Activated B cell treated with CpG ODN at 0.5 μM for 24 hours (primary cell): Measurements from ENCODE around the gene ZNF296. TPM values are rescaled to one million over a fixed set of nuclear protein-coding genes. Genes with fewer than 3 reads are reported as not detected.
A peak's percentile ranks its signal among the peaks of the same experiment; 100 is the strongest.

Experiments
- ATAC-seq: fragments of 200-7000 bp; cut with Tn5 transposase; one replicate; pipeline ENCODE4 v1.10.0; 2021; ENCODE audit warnings: low read depth, mild to moderate bottlenecking, moderate library complexity
- CTCF ChIA-PET: fragments of 350-600 bp; sonication (Branson Sonifier 250); formaldehyde crosslinking; loops from one replicate; lab custom pipeline; 2021; ENCODE audit warnings: antibody characterized with exemption; lab: Charles Lee
- POLR2A ChIA-PET: fragments of 350-600 bp; sonication (Branson Sonifier 250); formaldehyde crosslinking; loops from one replicate; lab custom pipeline; 2021; ENCODE audit warnings: antibody characterized with exemption; lab: Charles Lee
- DNase-seq: peaks from one replicate; pipeline ENCODE4 v3.0.0; 2022
- H3K27ac Mint-ChIP-seq: one replicate; pipeline ENCODE4 v1.8.0; 2020; ENCODE audit warnings: mixed read lengths
- H3K27me3 Mint-ChIP-seq: one replicate; pipeline ENCODE4 v1.8.0; 2021; ENCODE audit warnings: mixed read lengths
- H3K36me3 Mint-ChIP-seq: one replicate; pipeline ENCODE4 v1.8.0; 2021; ENCODE audit warnings: low read depth, mixed read lengths
- H3K4me1 Mint-ChIP-seq: one replicate; pipeline ENCODE4 v1.8.0; 2021; ENCODE audit warnings: mixed read lengths
- H3K4me3 Mint-ChIP-seq: one replicate; pipeline ENCODE4 v1.8.0; 2020; ENCODE audit warnings: mild to moderate bottlenecking, mixed read lengths
- H3K9me3 Mint-ChIP-seq: one replicate; pipeline ENCODE4 v1.8.0; 2020; ENCODE audit warnings: mixed read lengths
- CTCF ChIP-seq: fragments of 200-600 bp; IDR thresholded peaks from one replicate; pipeline ENCODE4 v1.8.0; 2022; ENCODE audit warnings: antibody characterized with exemption, mild to moderate bottlenecking
- intact Hi-C: fragments of 100-400 bp; cut with micrococcal nuclease; formaldehyde crosslinking; loops from one replicate; pipeline ENCODE4 v1.15.1; 2024
- total RNA-seq: library from RNA; stranded (reverse); gene quantifications from 2 replicates; pipeline ENCODE4 v1.2.3, GENCODE V29; 2022

ZNF296 gene
- total RNA-seq, 1 donor from 2014 or later: 27.8 TPM

DNA sequence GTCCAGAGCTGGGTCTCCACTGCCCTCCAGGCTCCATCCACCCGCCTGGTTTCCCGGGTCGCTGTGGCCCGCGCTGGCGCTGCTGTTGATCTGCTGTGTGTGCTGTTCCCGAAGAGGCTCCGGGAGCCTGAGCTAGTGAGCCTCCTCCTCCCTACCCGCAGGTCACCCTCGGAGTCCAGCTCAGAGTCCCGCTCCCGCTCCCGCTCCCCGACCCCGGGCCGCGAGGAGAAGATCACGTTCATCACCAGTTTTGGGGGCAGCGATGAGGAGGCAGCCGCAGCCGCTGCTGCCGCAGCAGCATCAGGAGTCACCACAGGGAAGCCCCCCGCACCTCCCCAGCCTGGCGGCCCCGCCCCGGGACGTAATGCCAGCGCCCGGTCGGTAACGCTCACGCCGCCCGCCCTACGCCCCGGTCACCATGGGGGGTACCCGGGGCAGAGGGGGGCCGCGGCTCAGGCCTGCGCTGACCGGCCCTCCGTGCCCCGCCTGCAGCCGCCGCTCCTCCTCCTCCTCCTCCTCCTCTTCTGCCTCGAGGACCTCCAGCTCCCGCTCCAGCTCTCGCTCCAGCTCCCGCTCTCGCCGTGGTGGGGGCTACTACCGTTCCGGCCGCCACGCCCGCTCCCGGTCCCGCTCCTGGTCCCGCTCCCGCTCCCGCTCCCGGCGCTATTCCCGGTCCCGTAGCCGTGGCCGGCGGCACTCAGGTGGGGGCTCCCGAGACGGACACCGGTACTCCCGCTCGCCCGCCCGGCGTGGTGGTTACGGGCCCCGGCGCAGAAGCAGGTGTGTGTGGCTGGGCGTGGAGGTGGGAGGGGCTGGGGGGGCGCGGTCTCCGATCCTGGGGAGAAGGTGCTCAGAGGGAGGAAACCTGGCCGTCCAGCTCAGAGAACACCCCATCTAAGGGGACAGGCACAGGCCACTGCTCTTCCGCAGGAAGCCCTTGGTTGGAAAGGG, 12.2 kb downstream of the ZNF296 start:
- H3K27ac Mint-ChIP-seq: no peak overlapping the region
- ChIA-PET POLR2A (no interaction called here), CTCF (no interaction called here)
- peaks cover 11% of the 10 kb centered on the region for H3K4me1 Mint-ChIP-seq
- no peak for TF ChIP-seq CTCF
- no peak overlapping the region for H3K4me3 Mint-ChIP-seq
- no peak for DNase-seq
- ATAC-seq: no peak
- no peaks in the 10 kb centered on the region for H3K9me3 Mint-ChIP-seq
- intact Hi-C loops: no loop called here
- no peaks in the 10 kb centered on the region for H3K27me3 Mint-ChIP-seq
- H3K36me3 Mint-ChIP-seq: peaks cover 72% of the 10 kb centered on the region

- Mint-ChIP-seq H3K4me3 (no peak overlapping the region), H3K27me3 (no peaks in the 10 kb centered on the region), H3K27ac (no peak overlapping the region), H3K9me3 (no peaks in the 10 kb centered on the region), H3K4me1 (peaks cover 23% of the 10 kb centered on the region), H3K36me3 (peaks cover 79% of the 10 kb centered on the region)
- no peak for TF ChIP-seq CTCF
- CTCF ChIA-PET: interaction anchor here (0.7 to 1.6 kb wide), 3 partner anchors 73 to 188 kb away, joined by 3 to 5 read pairs (median 3); partner anchors contain the start of gene APOE
- DNase-seq (no peak), ATAC-seq (no peak)
- POLR2A ChIA-PET: no interaction called here
- intact Hi-C loops: no loop called here
These were observed 14.3 kb downstream of the ZNF296 start for GRCh38 chr19:45061965-45062364.

- peak; percentile 46 for TF ChIP-seq CTCF
- ATAC-seq (peak; percentile 90), DNase-seq (peak; percentile 73)
- Mint-ChIP-seq H3K9me3 (no peaks in the 10 kb centered on the region), H3K36me3 (peaks cover 86% of the 10 kb centered on the region), H3K4me1 (peaks cover 38% of the 10 kb centered on the region), H3K27ac (peak overlapping the region; percentile 76), H3K4me3 (no peak overlapping the region), H3K27me3 (no peaks in the 10 kb centered on the region)
- intact Hi-C loops: loop anchor here (1.0 kb wide), 5 partner anchors 16 to 370 kb away; no protein-coding TSS in a partner anchor
- ChIA-PET CTCF (interaction anchor here (0.6 to 1.9 kb wide), 21 partner anchors 8 to 156 kb away, joined by 3 to 30 read pairs (median 5); partner anchors contain the start of genes CLASRP and PPP1R37), POLR2A (interaction anchor here (0.7 to 1.4 kb wide), 13 partner anchors 12 to 120 kb away, joined by 3 to 14 read pairs (median 4); partner anchors contain the start of genes BLOC1S3, CLASRP and GEMIN7)
These were observed 16.9 kb downstream of the ZNF296 start for GRCh38 chr19:45059258-45059965.

- ChIA-PET POLR2A (interaction anchor here (1.0 to 1.4 kb wide), 8 partner anchors 11 to 97 kb away, joined by 3 to 14 read pairs (median 4); partner anchors contain the start of gene CLASRP), CTCF (interaction anchor here (0.7 to 2.3 kb wide), 12 partner anchors 10 to 98 kb away, joined by 3 to 30 read pairs (median 5); partner anchors contain the start of gene CLASRP)
- no peak for DNase-seq
- Mint-ChIP-seq H3K27ac (peak overlapping the region; percentile 59), H3K9me3 (no peaks in the 10 kb centered on the region), H3K4me3 (no peak overlapping the region), H3K4me1 (peaks cover 42% of the 10 kb centered on the region), H3K27me3 (no peaks in the 10 kb centered on the region), H3K36me3 (peaks cover 90% of the 10 kb centered on the region)
- intact Hi-C loops: loop anchor here (1.0 kb wide), 5 partner anchors 17 to 369 kb away; no protein-coding TSS in a partner anchor
- no peak for TF ChIP-seq CTCF
- no peak for ATAC-seq
These were observed 17.6 kb downstream of the ZNF296 start for GRCh38 chr19:45058622-45059159.
